ENCODE results near the gene MAMDC4. TPM values are rescaled to one million over a fixed set of nuclear protein-coding genes. Genes with fewer than 3 reads are reported as not detected.

MAMDC4 gene
- total and polyA plus RNA-seq, 2 of the 8 experiments (the other 6 are each of a cell fraction or from before 2014, with no cell fraction given): 3.1 to 4.5 TPM

GRCh38 chr9:136885950-136886578, 33.9 kb downstream of the MAMDC4 start, which contains the start of gene TRAF2 (continued):
- TF ChIP-seq RAD21 (IDR thresholded peaks at IDR 0.05 in 1 of 2, conservative IDR thresholded peaks at IDR 0.05 in 1 of 2; ENCODE audit: low read depth in 2 of 2, low read length in 2 of 2): no peak
- no peak for TF ChIP-seq KDM5A (IDR thresholded peaks at IDR 0.05; ENCODE audit: low read length)

All from H1 (cell line).